Stimulated activated CD4-positive, alpha-beta T cell treated with anti-CD3 and anti-CD28 coated beads, Interleukin-15, amount 100 ng/mL, for 1 hour (primary cell): ENCODE measurements around the gene CTTNBP2NL.

Source experiments
- DNase-seq, 2 donors: peaks; one replicate each; pipeline ENCODE4 v3.0.0-alpha.2; 2020; ENCODE audit warnings: low read depth in 1 of 2, low spot score in 1 of 2

The CTTNBP2NL gene, protein sequence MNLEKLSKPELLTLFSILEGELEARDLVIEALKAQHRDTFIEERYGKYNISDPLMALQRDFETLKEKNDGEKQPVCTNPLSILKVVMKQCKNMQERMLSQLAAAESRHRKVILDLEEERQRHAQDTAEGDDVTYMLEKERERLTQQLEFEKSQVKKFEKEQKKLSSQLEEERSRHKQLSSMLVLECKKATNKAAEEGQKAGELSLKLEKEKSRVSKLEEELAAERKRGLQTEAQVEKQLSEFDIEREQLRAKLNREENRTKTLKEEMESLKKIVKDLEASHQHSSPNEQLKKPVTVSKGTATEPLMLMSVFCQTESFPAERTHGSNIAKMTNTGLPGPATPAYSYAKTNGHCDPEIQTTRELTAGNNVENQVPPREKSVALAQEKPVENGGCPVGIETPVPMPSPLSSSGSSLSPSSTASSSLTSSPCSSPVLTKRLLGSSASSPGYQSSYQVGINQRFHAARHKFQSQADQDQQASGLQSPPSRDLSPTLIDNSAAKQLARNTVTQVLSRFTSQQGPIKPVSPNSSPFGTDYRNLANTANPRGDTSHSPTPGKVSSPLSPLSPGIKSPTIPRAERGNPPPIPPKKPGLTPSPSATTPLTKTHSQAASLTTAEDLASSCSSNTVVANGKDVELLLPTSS

DNA sequence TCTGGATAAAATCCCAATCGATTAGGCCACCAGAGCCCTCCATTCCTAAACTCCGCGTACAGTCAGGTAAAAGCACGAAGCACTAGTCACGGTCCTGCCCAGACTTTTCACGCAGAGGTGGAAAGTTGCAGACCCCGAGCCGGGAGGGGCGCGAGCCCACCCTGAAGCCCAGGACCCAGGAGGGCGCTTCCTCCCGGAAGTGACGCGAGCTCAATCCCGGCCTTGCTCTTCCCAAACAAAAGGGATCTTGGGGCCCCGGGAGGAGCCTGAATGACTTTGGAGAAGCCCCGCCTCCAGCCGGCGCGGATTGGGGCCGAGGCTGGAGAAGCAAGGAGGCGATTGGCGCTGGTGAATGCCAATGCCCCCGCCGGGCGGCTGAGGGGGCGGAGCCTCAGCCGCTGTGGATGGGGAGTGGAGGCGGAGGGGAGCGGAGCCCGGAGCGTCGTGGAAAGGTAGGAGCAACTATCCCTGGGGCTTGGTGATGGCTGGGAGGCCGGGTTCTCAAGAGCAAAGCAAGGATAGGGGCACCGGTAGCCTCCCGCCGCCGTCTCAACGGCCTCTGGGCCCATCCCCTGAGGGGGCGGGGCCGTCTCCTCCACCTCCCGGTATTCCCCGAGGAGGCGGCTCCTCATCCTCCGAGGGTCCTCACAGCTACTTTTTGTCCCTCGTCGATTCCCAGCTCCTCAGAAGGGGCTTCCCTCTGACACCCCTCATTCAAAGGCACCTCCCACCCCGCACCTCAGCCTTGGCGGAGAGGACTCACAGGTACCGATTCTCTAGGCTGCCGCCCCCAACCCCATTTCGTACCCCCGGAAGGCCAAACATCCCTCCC is at the start of gene CTTNBP2NL:
Gene CTTNBP2NL, plus strand, starts transcription at position 394 of the 832 bp plus-strand sequence. CDS start 19,952 bp downstream, outside the sequence.
- DNase-seq, result peak; percentile 56 to 70

- no peak for DNase-seq
Measured at GRCh38 chr1:112346801-112347350, 49.1 kb upstream of the CTTNBP2NL start.

DNA sequence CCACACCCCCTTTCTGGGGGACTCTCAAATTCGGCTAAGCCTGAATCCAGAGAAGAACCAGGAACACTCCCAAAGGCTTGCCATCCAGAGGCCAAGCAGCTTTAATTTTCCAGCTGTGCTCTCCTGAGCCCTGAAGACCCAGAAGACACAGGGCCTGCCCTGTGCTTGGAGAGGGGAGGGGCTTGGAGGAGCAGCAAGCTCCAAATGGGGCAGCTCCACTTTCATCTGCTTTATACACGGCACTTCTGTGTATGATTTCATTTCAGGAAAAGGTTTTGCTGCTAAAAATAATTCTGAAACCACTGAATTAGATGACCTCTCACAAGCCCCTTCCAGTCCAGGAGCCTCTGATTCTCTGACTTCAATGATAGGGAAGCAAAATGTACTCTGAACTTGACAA is 39.2 kb upstream of the CTTNBP2NL start:
- no peak for DNase-seq

DNA sequence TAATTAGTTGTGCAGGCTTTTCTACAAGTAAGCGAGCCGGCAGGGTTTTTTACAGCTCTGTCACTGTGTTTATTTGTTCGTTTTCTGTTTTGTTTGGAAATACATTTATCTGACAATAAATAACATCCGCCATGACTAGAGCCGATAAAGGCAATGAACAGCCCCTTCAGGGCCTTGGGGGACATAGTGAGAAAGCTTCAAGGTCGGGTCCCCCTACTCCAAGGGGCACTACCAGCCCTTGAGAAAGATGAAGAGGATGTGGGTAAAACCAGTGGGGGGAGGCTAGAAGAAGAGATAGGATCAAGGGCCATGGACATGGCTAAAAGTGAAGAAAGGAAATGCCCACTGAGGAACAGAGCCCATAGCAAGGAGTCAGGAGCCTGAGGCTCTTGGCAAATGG is 38.5 kb upstream of the CTTNBP2NL start:
- DNase-seq, result no peak

- DNase-seq, result no peak
Measured at GRCh38 chr1:112358061-112358770, 37.8 kb upstream of the CTTNBP2NL start.

GRCh38 chr1:112358798-112359408 is 37.1 kb upstream of the CTTNBP2NL start:
- DNase-seq, result peak in 1 of 2 donors; percentile 26

DNA sequence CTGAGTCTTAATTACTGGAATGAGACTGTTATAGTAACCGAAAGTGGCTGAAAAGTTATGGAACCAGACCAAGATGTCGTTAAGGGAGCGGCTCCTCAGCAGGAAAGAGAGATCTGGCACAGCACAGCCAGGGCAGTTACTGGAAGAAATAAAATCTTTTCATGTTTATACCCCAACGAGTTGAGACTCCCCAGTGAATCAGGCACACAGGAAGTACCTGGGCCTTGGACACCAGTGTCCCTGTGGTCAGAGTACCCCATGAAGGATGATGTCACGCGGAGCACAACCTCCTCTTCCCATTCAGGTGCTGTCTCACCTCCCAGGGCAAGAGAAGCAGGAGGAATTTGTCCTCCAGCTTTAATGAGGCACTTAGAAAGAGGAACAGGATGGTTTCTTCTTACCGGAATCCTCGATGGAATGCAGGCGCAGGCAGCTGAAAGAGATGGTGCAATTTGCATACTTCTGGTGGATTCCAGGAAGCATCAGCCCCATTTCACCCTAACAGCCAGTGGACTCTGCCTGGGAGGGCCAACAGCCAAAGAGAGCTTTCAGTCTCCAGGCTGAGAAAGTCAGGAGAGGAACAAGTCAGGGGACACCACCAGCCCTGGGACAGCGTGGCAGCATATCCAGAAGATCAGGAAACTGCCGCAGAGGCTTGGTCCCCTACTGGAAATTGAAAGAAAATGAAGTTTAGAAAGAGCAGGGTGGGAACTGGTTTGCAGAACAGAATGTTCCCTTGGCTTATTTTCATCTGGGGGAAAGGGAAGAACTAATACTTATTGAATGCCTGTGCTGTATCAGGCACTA is 35.9 kb upstream of the CTTNBP2NL start:
- no peak for DNase-seq

- DNase-seq, result no peak
Measured at GRCh38 chr1:112363636-112364035, 32.4 kb upstream of the CTTNBP2NL start.

DNA sequence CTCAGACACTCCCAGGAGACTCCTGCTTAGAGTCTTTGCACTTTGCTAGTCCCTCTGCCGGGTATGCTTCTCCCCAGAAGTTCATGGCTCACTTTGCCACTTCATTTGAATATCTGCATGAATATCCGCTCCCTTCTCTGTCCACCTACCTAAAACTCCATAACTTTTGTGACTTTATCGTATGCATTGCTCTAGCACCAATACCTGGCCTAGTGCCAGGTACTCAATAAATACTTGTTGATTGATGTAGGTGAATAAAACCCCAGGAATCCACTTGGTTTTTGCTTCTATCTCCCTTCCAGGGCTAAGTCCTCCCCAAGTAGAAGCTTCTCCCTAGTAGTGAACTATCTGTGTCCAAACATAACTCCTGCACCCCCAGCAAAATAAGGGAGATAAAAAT is 27.8 kb upstream of the CTTNBP2NL start:
- no peak for DNase-seq

DNA sequence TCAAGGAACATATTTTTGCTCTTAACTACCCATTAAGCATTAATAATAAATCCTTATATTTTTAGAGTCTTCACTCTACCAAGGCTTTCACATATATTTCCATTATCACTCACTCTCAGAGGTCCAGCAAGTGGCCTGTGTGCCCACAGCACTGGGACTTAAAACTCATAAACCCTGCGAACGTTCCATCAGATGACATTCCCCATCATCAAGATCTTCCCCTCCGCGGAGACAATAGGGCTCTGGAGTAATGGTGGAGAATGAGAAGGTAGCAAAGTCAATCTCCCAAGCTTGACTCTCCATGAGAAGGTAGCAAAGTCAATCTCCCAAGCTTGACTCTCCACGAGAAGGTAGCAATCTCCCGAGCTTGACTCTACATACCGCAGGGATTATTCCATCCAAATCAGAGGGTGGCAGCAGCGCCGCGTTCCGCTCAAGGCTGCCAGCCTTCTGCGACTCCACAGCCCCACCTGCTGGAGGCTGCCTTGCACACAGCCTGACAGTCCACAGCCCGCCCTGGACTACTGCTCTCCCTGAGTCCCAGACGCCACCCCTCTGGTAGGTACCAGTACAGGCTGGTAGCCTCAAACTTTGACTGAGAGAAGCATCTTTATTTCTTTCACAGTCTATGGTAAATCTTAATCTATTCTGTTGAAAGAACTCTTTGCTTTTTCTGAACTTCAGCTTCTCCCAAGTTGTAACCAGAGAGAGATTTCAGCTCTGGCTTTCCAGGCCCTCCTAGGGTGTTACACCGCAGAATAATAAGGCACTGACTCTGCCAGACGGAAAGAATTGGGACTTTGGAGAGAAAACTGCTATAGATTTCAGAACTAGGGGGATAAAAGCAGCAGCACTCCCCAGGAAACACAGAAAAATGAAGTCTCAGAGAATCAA is 26.4 kb upstream of the CTTNBP2NL start:
- peak; percentile 64 to 82 for DNase-seq

DNA sequence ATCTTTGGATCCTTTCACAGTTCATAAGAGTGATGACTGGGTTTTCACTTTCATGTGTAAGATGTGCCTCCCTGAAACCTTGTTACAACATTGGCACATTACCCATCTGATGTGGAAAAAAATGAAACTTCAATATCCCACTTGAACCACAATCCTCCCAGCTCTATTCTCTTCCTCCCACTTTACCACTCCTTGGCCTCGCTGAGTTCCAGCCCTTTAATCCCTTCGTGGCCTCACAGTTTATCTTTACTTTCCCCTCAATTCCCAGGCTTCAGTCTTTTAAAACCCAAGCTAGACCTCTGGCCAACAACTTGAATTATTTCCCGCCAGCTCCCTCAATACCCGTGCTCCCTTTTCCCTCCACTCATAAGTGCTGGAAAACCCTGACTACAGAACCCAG is 25.0 kb upstream of the CTTNBP2NL start:
- DNase-seq, result no peak

DNA sequence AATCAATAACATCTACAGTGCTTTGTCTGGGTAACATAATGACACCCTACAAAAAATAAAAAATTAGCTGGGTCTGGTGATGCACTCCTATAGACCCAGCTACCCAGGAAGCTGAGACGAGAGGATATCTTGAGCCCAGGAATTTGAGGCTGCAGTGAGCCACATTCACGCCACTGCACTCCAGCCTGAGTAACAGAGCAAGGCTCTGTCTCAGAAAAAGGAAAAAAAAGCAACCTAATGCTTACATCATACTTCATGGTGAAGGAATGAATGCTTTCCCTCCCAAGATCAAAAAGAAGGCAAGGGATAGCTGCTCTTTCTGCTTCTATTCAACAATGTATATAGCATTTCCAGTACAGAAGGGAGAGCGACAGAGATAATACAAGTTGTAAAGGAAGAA is 24.2 kb upstream of the CTTNBP2NL start:
- no peak for DNase-seq

DNA sequence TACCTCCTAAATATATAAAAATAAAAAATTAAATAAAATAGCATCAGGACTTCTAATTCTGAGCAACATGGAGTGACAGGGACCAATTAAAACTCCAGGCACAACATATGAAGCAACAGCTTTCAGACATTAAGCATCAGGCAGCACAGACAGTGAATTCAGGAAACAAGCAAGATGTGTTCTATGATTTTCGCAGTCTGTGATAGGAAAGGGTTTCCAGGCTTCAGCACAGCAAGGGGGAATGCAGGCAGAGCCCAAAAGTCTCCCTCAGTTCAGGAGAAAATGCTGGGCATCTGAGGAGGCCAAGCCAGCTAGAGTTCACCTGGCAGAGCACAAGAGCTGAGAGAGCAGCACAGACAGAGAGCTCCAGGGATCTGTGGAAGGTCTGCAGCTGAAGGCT is 22.2 kb upstream of the CTTNBP2NL start:
- no peak for DNase-seq

DNA sequence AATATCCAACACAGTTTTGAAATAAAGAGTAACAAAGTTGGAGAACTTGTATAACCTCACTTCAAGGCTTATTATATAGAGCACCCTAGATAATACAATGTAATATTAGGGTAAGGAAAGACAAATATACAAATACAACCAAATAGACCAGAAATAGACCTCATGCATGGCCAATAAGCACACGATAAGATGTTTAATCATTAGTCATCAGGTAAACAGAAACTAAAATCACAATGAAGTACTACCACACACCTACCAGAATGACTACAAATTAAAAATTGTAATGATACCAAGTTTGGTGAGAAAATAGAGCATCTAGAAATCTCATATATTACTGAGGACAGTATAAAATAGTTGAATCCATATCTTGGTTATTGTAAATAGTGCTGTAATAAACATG is 20.3 kb upstream of the CTTNBP2NL start:
- DNase-seq, result no peak

- DNase-seq, result no peak
Measured at GRCh38 chr1:112380356-112380755, 15.7 kb upstream of the CTTNBP2NL start.

GRCh38 chr1:112381324-112382076 is 14.5 kb upstream of the CTTNBP2NL start:
- DNase-seq, result no peak

DNA sequence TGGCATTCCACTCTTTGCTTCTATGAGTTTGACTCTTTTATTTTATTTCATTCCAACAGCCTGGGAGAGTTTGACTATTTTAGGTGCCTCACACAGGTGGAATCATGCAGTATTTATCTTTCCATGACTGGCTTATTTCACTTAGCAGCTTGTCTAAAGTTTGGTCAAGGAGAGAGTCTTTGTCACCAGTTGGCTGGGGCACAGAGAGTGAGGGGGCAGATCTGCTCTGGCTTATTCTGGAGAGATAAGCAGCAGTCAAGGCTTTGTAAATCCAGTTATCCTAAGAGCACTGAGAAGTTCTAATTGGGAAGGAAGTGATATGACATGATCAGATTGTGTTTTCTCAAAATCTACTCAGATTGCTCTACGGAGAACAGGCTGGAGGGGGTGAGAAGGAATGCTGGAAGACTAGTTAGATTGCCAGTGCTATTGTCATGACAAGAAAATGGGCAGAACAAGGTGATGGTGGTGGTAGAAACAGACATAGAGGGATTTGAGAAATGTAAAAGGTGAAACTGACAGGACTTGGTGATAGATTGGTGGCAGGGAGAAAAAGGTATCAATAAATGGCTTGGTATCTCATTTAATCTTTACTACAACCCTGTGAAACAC is 12.1 kb upstream of the CTTNBP2NL start:
- no peak for DNase-seq
